ENCODE measurements around the gene PLA2G2C. TPM values are rescaled to one million over a fixed set of nuclear protein-coding genes. Genes with fewer than 3 reads are reported as not detected.
A peak's percentile ranks its signal among the peaks of the same experiment; 100 is the strongest.

The PLA2G2C gene
- total RNA-seq, 1 experiment from 2014 or later, result not detected

DNA sequence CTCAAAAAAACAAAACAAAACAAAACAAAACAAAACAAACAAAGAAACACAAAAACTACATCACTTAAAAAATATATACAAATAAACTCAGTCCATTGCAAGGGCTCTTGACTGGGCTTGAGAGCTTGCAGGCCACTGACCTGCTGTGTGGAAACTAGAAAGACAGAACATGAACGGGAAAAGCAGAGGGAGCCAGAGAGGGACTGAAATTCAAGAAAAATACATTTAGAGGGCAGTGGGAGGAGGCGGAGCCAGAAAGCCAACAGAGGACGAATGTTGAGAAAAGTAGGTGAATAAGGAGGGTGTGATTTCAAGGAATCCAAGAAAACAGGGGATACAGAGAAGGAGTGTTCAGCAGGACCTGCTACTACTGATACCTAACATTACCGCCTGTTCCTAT lies 41.4 kb upstream of the PLA2G2C start:
- POLR2A ChIA-PET, result no interaction called here
- DNase-seq (ENCODE audit: low spot score) (no peak), ATAC-seq (peak; percentile 47)
- CTCF ChIA-PET, result interaction anchor here (1.3 to 1.7 kb wide), 5 partner anchors 10 to 135 kb away, joined by 3 to 10 read pairs (median 5); partner anchors contain the start of gene VWA5B1
- H3K27ac Mint-ChIP-seq, result no peak overlapping the region
- no peaks in the 10 kb centered on the region for H3K9me3 Mint-ChIP-seq
- no peaks in the 10 kb centered on the region for H3K36me3 Mint-ChIP-seq
- TF ChIP-seq NR3C1 (CRISPR knock-in tag; conservative IDR thresholded peaks at IDR 0.05; ENCODE audit: low read depth) (no peak), NR1H2 (CRISPR knock-in tag; IDR thresholded peaks at IDR 0.05) (no peak), FOXP1 (CRISPR knock-in tag; IDR thresholded peaks at IDR 0.05; ENCODE audit: borderline replicate concordance) (no peak), SMAD3 (CRISPR knock-in tag; IDR thresholded peaks at IDR 0.05; ENCODE audit: borderline replicate concordance) (no peak), ESRRA (CRISPR knock-in tag; IDR thresholded peaks at IDR 0.05; ENCODE audit: borderline replicate concordance) (no peak), ETV6 (CRISPR knock-in tag; IDR thresholded peaks at IDR 0.05) (no peak)
- TF ChIP-seq, protein P1, sequence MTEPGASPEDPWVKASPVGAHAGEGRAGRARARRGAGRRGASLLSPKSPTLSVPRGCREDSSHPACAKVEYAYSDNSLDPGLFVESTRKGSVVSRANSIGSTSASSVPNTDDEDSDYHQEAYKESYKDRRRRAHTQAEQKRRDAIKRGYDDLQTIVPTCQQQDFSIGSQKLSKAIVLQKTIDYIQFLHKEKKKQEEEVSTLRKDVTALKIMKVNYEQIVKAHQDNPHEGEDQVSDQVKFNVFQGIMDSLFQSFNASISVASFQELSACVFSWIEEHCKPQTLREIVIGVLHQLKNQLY (CRISPR knock-in tag; IDR thresholded peaks at IDR 0.05), result no peak
- TF ChIP-seq, protein P2, sequence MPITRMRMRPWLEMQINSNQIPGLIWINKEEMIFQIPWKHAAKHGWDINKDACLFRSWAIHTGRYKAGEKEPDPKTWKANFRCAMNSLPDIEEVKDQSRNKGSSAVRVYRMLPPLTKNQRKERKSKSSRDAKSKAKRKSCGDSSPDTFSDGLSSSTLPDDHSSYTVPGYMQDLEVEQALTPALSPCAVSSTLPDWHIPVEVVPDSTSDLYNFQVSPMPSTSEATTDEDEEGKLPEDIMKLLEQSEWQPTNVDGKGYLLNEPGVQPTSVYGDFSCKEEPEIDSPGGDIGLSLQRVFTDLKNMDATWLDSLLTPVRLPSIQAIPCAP (CRISPR knock-in tag; IDR thresholded peaks at IDR 0.05), result no peak
- TF ChIP-seq, protein P3, sequence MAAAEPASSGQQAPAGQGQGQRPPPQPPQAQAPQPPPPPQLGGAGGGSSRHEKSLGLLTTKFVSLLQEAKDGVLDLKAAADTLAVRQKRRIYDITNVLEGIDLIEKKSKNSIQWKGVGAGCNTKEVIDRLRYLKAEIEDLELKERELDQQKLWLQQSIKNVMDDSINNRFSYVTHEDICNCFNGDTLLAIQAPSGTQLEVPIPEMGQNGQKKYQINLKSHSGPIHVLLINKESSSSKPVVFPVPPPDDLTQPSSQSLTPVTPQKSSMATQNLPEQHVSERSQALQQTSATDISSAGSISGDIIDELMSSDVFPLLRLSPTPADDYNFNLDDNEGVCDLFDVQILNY (CRISPR knock-in tag; IDR thresholded peaks at IDR 0.05), result no peak
- TF ChIP-seq, protein P4, sequence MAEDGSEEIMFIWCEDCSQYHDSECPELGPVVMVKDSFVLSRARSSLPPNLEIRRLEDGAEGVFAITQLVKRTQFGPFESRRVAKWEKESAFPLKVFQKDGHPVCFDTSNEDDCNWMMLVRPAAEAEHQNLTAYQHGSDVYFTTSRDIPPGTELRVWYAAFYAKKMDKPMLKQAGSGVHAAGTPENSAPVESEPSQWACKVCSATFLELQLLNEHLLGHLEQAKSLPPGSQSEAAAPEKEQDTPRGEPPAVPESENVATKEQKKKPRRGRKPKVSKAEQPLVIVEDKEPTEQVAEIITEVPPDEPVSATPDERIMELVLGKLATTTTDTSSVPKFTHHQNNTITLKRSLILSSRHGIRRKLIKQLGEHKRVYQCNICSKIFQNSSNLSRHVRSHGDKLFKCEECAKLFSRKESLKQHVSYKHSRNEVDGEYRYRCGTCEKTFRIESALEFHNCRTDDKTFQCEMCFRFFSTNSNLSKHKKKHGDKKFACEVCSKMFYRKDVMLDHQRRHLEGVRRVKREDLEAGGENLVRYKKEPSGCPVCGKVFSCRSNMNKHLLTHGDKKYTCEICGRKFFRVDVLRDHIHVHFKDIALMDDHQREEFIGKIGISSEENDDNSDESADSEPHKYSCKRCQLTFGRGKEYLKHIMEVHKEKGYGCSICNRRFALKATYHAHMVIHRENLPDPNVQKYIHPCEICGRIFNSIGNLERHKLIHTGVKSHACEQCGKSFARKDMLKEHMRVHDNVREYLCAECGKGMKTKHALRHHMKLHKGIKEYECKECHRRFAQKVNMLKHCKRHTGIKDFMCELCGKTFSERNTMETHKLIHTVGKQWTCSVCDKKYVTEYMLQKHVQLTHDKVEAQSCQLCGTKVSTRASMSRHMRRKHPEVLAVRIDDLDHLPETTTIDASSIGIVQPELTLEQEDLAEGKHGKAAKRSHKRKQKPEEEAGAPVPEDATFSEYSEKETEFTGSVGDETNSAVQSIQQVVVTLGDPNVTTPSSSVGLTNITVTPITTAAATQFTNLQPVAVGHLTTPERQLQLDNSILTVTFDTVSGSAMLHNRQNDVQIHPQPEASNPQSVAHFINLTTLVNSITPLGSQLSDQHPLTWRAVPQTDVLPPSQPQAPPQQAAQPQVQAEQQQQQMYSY (CRISPR knock-in tag; IDR thresholded peaks at IDR 0.05), result no peak
- TF ChIP-seq, protein P5, sequence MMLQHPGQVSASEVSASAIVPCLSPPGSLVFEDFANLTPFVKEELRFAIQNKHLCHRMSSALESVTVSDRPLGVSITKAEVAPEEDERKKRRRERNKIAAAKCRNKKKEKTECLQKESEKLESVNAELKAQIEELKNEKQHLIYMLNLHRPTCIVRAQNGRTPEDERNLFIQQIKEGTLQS (CRISPR knock-in tag; conservative IDR thresholded peaks at IDR 0.05), result no peak
- TF ChIP-seq, protein P6, sequence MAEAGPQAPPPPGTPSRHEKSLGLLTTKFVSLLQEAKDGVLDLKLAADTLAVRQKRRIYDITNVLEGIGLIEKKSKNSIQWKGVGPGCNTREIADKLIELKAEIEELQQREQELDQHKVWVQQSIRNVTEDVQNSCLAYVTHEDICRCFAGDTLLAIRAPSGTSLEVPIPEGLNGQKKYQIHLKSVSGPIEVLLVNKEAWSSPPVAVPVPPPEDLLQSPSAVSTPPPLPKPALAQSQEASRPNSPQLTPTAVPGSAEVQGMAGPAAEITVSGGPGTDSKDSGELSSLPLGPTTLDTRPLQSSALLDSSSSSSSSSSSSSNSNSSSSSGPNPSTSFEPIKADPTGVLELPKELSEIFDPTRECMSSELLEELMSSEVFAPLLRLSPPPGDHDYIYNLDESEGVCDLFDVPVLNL (CRISPR knock-in tag; IDR thresholded peaks at IDR 0.05; ENCODE audit: borderline replicate concordance, low read depth), result no peak
- peaks cover 30% of the 10 kb centered on the region for H3K4me1 Mint-ChIP-seq
- peaks cover 33% of the 10 kb centered on the region for H3K27me3 Mint-ChIP-seq (ENCODE audit: low read depth)
- no peak overlapping the region for H3K4me3 Mint-ChIP-seq

DNA sequence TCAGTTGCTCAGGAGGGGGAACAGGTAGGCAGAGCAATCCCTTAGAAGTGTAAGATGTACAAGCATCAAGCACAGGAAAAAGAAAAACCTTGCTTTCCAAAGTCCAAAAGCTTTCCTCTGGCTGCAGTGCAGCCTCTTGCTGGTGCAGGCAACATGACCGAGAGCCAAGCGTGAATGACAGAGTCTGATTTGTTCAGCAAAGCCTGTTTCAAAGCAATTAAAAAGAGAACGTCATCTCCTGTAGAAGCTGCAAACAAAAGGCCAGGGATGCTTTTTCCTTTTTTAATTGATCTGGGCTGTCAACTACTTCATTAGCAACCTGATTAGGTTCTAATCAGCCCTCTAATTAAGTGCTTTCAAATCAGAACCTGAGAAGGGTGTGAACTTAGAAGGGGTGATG lies 38.2 kb upstream of the PLA2G2C start:
- peaks cover 43% of the 10 kb centered on the region for H3K27me3 Mint-ChIP-seq (ENCODE audit: low read depth)
- H3K36me3 Mint-ChIP-seq, result no peaks in the 10 kb centered on the region
- ATAC-seq (no peak), DNase-seq (ENCODE audit: low spot score) (no peak)
- TF ChIP-seq, protein P7, sequence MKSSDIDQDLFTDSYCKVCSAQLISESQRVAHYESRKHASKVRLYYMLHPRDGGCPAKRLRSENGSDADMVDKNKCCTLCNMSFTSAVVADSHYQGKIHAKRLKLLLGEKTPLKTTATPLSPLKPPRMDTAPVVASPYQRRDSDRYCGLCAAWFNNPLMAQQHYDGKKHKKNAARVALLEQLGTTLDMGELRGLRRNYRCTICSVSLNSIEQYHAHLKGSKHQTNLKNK (CRISPR knock-in tag; IDR thresholded peaks at IDR 0.05), result no peak
- TF ChIP-seq, protein P8, sequence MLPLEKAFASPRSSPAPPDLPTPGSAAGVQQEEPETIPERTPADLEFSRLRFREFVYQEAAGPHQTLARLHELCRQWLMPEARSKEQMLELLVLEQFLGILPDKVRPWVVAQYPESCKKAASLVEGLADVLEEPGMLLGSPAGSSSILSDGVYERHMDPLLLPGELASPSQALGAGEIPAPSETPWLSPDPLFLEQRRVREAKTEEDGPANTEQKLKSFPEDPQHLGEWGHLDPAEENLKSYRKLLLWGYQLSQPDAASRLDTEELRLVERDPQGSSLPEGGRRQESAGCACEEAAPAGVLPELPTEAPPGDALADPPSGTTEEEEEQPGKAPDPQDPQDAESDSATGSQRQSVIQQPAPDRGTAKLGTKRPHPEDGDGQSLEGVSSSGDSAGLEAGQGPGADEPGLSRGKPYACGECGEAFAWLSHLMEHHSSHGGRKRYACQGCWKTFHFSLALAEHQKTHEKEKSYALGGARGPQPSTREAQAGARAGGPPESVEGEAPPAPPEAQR (CRISPR knock-in tag; IDR thresholded peaks at IDR 0.05), result no peak
- TF ChIP-seq, protein P4 (CRISPR knock-in tag; IDR thresholded peaks at IDR 0.05), result no peak
- TF ChIP-seq, protein P9, sequence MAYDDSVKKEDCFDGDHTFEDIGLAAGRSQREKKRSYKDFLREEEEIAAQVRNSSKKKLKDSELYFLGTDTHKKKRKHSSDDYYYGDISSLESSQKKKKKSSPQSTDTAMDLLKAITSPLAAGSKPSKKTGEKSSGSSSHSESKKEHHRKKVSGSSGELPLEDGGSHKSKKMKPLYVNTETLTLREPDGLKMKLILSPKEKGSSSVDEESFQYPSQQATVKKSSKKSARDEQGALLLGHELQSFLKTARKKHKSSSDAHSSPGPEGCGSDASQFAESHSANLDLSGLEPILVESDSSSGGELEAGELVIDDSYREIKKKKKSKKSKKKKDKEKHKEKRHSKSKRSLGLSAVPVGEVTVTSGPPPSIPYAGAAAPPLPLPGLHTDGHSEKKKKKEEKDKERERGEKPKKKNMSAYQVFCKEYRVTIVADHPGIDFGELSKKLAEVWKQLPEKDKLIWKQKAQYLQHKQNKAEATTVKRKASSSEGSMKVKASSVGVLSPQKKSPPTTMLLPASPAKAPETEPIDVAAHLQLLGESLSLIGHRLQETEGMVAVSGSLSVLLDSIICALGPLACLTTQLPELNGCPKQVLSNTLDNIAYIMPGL (CRISPR knock-in tag; IDR thresholded peaks at IDR 0.05), result no peak
- no peak for TF ChIP-seq ESRRA (CRISPR knock-in tag; IDR thresholded peaks at IDR 0.05; ENCODE audit: borderline replicate concordance)
- peaks cover 22% of the 10 kb centered on the region for H3K4me1 Mint-ChIP-seq
- H3K27ac Mint-ChIP-seq, result no peak overlapping the region
- CTCF ChIA-PET, result interaction anchor here (0.9 to 3.0 kb wide), 3 partner anchors 12 to 206 kb away, joined by 4 to 16 read pairs (median 9); no protein-coding TSS in a partner anchor
- H3K9me3 Mint-ChIP-seq, result no peaks in the 10 kb centered on the region
- POLR2A ChIA-PET, result no interaction called here
- H3K4me3 Mint-ChIP-seq, result no peak overlapping the region

Data from WTC11 (cell line).